ENCODE results near the gene SFT2D3. TPM values are rescaled to one million over a fixed set of nuclear protein-coding genes. Genes with fewer than 3 reads are reported as not detected.
A peak's percentile ranks its signal among the peaks of the same experiment; 100 is the strongest.

Gene SFT2D3
- total and polyA plus RNA-seq, 9 of the 15 experiments (the other 6 are each of a cell fraction or from before 2014, with no cell fraction given), result 7.5 to 9.9 (median 8.9) TPM; not detected in 2

DNA sequence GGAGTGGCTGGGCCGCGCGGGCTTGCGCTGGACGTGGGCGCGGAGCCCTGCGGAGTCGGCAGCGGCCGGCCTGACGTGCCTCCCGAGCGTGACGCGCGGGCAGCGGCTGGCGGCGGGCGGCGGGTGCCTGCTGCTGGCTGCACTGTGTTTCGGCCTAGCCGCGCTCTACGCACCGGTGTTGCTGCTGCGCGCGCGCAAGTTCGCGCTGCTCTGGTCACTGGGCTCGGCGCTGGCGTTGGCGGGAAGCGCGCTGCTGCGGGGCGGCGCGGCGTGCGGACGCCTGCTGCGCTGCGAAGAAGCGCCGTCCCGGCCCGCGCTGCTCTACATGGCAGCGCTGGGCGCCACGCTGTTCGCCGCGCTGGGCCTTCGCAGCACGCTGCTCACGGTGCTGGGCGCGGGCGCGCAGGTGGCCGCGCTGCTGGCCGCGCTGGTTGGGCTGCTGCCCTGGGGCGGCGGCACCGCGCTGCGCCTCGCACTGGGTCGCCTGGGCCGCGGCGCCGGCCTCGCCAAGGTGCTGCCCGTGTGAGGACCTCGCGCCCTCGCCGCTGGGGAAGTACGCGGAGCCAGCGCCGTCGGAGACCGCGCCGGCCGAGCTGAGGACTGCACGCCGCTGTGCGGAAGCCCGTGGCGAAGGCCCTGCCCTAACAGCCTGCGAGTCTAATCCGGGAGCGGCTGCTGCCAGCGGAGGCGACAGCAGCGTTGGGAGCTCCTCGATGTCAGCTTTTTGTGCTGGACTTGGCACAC lies 526 bp downstream of the SFT2D3 start (continued):
- TF ChIP-seq, protein P1, sequence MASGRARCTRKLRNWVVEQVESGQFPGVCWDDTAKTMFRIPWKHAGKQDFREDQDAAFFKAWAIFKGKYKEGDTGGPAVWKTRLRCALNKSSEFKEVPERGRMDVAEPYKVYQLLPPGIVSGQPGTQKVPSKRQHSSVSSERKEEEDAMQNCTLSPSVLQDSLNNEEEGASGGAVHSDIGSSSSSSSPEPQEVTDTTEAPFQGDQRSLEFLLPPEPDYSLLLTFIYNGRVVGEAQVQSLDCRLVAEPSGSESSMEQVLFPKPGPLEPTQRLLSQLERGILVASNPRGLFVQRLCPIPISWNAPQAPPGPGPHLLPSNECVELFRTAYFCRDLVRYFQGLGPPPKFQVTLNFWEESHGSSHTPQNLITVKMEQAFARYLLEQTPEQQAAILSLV (tag; IDR thresholded peaks at IDR 0.05), result no peak
- TF ChIP-seq ARNT (IDR thresholded peaks at IDR 0.05) (no peak), ZNF57 (CRISPR knock-in tag; IDR thresholded peaks at IDR 0.05) (no peak), BACH1 (tag; IDR thresholded peaks at IDR 0.05) (no peak), ETV6 (IDR thresholded peaks at IDR 0.05; ENCODE audit: borderline replicate concordance in 1 of 2, low read depth in 2 of 2, low read length in 1 of 2) (no peak), ETV6 (CRISPR knock-in tag; IDR thresholded peaks at IDR 0.05; ENCODE audit: borderline replicate concordance) (0 out of 2 replicates have a peak, but pooled peaks have one; percentile 70), ZNF766 (CRISPR knock-in tag; conservative IDR thresholded peaks at IDR 0.05) (no peak), KLF16 (IDR thresholded peaks at IDR 0.05) (no peak), MAFK (IDR thresholded peaks at IDR 0.05; ENCODE audit: low read length) (no peak), POLR2G (IDR thresholded peaks at IDR 0.05; ENCODE audit: low read depth, low read length) (peak; percentile 78), ZNF583 (CRISPR knock-in tag; IDR thresholded peaks at IDR 0.05) (0 out of 2 replicates have a peak, but pooled peaks have one; percentile 36), STAG1 (CRISPR knock-in tag; IDR thresholded peaks at IDR 0.05; ENCODE audit: borderline replicate concordance) (0 out of 2 replicates have a peak, but pooled peaks have one; percentile 24), HOXB6 (CRISPR knock-in tag; IDR thresholded peaks at IDR 0.05; ENCODE audit: borderline replicate concordance) (no peak), PHB (CRISPR knock-in tag; IDR thresholded peaks at IDR 0.05) (no peak), TGIF2 (CRISPR knock-in tag; IDR thresholded peaks at IDR 0.05) (no peak)
- TF ChIP-seq, protein P2, sequence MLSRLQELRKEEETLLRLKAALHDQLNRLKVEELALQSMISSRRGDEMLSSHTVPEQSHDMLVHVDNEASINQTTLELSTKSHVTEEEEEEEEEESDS (CRISPR knock-in tag; IDR thresholded peaks at IDR 0.05), result no peak
- TF ChIP-seq, protein P3, sequence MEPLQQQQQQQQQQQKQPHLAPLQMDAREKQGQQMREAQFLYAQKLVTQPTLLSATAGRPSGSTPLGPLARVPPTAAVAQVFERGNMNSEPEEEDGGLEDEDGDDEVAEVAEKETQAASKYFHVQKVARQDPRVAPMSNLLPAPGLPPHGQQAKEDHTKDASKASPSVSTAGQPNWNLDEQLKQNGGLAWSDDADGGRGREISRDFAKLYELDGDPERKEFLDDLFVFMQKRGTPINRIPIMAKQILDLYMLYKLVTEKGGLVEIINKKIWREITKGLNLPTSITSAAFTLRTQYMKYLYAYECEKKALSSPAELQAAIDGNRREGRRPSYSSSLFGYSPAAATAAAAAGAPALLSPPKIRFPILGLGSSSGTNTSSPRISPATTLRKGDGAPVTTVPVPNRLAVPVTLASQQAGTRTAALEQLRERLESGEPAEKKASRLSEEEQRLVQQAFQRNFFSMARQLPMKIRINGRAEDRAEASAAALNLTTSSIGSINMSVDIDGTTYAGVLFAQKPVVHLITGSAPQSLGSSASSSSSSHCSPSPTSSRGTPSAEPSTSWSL (CRISPR knock-in tag; IDR thresholded peaks at IDR 0.05; ENCODE audit: borderline replicate concordance), result no peak
- TF ChIP-seq, protein P4, sequence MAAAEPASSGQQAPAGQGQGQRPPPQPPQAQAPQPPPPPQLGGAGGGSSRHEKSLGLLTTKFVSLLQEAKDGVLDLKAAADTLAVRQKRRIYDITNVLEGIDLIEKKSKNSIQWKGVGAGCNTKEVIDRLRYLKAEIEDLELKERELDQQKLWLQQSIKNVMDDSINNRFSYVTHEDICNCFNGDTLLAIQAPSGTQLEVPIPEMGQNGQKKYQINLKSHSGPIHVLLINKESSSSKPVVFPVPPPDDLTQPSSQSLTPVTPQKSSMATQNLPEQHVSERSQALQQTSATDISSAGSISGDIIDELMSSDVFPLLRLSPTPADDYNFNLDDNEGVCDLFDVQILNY (CRISPR knock-in tag; IDR thresholded peaks at IDR 0.05), result no peak
- TF ChIP-seq, protein P5, sequence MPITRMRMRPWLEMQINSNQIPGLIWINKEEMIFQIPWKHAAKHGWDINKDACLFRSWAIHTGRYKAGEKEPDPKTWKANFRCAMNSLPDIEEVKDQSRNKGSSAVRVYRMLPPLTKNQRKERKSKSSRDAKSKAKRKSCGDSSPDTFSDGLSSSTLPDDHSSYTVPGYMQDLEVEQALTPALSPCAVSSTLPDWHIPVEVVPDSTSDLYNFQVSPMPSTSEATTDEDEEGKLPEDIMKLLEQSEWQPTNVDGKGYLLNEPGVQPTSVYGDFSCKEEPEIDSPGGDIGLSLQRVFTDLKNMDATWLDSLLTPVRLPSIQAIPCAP (CRISPR knock-in tag; IDR thresholded peaks at IDR 0.05; ENCODE audit: borderline replicate concordance), result no peak
- TF ChIP-seq, protein P6, sequence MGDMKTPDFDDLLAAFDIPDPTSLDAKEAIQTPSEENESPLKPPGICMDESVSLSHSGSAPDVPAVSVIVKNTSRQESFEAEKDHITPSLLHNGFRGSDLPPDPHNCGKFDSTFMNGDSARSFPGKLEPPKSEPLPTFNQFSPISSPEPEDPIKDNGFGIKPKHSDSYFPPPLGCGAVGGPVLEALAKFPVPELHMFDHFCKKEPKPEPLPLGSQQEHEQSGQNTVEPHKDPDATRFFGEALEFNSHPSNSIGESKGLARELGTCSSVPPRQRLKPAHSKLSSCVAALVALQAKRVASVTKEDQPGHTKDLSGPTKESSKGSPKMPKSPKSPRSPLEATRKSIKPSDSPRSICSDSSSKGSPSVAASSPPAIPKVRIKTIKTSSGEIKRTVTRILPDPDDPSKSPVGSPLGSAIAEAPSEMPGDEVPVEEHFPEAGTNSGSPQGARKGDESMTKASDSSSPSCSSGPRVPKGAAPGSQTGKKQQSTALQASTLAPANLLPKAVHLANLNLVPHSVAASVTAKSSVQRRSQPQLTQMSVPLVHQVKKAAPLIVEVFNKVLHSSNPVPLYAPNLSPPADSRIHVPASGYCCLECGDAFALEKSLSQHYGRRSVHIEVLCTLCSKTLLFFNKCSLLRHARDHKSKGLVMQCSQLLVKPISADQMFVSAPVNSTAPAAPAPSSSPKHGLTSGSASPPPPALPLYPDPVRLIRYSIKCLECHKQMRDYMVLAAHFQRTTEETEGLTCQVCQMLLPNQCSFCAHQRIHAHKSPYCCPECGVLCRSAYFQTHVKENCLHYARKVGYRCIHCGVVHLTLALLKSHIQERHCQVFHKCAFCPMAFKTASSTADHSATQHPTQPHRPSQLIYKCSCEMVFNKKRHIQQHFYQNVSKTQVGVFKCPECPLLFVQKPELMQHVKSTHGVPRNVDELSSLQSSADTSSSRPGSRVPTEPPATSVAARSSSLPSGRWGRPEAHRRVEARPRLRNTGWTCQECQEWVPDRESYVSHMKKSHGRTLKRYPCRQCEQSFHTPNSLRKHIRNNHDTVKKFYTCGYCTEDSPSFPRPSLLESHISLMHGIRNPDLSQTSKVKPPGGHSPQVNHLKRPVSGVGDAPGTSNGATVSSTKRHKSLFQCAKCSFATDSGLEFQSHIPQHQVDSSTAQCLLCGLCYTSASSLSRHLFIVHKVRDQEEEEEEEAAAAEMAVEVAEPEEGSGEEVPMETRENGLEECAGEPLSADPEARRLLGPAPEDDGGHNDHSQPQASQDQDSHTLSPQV (IDR thresholded peaks at IDR 0.05), result 0 out of 2 replicates have a peak, but pooled peaks have one; percentile 75

Measured in K562 (cell line).